Measurements from ENCODE around the gene PDLIM5.
"Not testable (repeated sequence)": the region's sequence is repeated elsewhere in the genome, so short reads cannot be mapped to it uniquely, and the experiment has no call there.

PDLIM5 gene, protein sequence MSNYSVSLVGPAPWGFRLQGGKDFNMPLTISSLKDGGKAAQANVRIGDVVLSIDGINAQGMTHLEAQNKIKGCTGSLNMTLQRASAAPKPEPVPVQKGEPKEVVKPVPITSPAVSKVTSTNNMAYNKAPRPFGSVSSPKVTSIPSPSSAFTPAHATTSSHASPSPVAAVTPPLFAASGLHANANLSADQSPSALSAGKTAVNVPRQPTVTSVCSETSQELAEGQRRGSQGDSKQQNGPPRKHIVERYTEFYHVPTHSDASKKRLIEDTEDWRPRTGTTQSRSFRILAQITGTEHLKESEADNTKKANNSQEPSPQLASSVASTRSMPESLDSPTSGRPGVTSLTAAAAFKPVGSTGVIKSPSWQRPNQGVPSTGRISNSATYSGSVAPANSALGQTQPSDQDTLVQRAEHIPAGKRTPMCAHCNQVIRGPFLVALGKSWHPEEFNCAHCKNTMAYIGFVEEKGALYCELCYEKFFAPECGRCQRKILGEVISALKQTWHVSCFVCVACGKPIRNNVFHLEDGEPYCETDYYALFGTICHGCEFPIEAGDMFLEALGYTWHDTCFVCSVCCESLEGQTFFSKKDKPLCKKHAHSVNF

DNA sequence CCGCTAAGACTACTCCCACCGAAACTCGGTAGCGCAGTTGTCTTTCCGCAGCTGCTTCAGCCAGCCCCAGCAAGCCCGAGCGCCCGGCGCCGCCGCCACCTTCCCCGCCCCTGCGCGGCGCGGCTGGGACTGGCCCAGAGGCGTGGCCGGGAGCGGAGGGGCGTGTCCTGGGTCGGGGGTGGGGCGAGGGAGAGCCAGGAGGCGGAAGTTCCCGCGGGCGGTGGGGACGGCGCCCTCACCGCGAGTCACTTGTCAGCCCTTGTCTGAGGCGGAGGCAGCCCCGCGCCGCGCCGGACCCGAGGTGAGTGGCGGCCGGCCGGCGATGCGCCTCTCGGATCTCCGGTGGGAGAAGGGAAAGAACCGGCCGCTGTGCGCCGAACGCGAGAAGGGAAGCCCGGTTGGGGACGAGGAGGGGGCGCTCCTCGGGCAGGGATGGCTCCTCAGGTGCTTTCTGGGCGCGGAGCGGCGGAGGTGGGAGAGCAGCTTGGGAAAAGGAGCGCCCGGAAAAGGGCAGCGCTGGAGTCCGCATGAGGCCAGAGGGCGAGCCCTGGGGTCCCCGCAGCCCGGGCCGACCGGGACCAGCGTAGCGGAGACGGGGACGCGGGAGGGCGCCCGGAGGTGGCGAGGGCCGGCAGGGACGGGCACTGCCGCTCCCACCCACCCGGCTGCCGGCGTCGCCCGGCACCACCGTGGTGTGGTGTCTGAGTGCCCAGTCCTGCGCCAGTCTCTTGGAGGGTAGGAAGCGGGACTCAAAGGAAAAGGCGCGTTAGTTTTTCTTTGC lies at the start of gene PDLIM5:
PDLIM5 (plus strand) TSS at position 248 of the 781 bp plus-strand sequence. CDS start 3,347 bp downstream, outside the sequence.
- peak; percentile 72 for DNase-seq

DNA sequence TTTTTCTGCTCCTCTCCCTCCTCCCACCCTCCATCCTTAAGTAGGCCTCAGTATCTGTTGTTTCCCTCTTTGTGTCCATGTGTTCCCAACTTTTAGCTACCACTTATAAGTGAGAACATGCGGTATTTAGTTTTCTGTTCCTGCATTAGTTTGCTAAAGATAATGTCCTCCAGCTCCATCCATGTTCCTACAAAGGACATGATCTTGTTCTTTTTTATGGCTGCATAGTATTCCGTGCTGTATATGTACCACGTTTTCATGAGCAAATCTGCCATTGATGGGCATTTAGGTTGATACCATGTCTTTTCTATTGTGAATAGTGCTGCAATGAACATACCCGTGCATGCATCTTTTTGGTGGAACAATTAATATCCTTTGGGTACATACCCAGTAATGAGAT lies 49.3 kb upstream of the PDLIM5 start:
- DNase-seq = not testable (repeated sequence)

DNA sequence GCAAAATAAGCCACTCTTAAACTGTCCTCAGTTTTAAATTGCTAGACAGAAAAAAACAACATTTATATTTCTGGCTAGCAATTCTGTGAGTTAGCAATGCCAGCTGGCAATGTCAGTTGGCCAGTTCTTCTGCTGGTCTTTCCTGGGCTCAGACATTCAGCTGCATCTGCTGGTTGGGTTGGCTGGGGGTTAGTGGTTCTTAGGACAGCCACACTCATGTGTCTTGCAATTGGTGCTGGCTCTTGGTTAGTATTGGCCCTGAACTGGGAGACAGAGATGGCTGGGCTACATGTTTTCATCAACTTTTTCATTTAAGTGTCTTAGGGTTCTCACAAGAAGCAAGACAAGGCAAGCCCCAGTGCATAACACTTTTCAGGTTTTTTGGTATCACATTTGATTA lies 48.0 kb upstream of the PDLIM5 start:
- DNase-seq = no peak

DNA sequence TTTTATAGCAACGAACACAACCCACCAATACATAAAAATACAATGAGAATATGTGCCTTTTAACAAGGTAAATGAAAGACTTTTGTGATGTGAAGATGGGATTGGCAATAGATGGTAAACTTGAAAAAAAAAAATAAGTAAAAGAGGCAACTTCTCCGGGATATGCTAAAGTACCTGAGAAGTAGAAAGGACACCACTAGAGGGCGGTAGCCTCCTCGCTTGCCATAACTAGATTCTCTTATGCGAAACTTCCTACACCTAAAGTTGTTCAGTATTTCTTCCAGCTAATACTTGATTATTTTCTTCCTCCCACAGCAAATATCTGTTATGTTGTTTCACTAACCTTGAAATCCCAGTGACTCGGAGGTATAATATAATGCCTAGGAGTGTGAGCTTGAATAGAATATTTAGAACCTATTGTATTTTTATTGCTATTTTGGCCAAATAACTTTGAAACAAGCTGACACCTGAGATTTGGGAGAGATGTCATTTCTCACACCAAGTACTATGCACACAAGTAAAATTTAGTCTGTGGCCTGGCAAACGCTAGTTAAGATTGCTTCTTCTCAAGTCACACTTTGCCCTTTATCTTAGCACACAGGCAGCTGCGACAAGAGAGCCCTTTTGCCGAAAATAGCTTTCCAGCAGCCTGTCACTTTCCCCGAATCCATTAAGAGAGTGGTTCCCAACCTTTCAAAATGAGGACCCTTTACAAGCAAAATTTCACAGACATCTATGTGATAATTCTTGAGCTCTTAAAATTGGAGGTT lies 44.9 kb upstream of the PDLIM5 start:
- peak; percentile 12 for DNase-seq

DNA sequence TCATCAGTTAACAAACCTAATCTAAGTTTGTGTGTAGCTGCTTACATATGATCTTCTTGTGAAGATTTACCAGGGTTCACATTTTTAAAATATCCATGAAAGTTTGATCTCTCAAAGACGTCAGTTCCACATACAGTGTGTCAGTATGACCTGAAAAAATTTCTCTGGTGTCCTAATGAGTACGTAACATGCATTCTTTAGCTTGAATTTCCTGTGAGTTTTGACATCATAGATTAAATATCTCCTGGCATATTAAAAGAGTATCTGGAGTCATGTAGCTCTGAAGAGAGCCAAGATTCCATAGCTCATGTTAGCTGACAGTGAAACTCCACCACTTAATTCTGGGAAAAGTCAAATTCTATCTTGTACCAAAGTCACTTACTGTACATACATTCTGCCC lies 43.9 kb upstream of the PDLIM5 start:
- DNase-seq = no peak

DNA sequence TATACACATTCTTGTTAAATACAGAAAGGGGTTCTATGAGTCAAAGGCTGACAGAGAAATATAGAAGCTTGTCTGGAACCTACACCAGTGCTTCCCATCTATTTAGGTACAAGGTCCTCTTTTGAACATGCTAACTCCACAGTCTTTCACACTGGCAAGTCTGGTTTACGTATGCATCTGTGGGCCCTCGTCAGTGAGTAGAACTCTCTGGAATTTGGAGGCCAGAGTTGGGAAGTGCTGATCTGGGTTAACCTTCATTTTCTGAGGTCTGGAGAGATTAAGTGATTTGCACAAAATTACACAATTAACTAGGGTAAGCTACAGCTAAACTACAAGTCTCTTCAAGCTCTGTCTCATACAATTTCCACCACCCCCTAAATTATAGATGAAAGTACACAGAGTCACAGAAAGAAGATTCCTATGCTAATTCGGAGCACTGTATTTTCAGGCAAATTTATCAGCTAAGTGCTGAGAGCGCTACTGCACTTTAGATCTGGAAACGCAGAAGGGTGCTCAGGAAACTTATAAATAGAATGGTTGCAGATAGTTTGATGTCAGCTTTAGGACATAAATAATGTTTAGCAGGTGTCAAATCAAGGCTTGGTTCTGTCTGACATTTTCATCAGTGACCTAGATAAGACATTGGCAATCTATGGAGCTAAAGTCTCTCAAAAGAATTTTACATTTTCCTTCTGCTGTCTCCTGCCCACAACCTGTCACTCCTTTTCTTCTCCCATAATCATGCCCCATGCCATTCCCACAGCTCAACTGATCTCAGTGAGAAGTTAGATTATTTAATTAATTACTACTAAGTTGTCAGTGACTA lies 43.0 kb upstream of the PDLIM5 start:
- no peak for DNase-seq

DNA sequence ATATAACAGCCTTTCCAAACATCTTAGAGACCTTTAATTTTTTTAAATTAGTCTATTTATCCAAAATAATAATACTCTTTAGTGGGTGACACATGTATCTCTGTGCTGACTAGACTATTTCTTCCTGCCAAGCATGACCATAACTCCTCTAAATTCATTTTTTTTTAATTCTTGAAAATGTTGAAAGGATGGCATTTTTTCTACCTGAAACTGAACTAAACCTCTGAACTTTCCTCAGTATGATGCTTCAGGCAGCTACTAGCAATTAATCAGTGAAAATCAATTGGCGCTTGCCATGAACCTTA lies 42.4 kb upstream of the PDLIM5 start:
- DNase-seq = no peak

DNA sequence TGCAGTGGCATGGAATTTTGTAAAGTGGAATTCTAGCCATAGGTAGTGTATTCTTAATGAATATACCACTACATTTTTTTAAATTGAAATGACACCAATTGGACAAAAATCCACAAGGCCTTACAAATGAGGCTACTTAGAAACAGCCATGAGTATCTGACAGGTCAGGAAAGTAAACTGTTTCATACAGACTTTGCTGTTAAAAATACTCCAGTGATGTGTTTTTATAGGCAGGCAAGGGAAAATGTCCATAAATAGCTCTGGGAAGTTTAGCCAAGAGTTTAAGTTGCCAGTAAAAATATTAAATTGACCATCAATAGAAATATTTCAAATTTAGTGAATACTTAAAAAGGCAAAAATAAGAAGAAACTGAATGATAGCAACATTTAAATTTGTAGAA lies 41.8 kb upstream of the PDLIM5 start:
- DNase-seq = no peak

DNA sequence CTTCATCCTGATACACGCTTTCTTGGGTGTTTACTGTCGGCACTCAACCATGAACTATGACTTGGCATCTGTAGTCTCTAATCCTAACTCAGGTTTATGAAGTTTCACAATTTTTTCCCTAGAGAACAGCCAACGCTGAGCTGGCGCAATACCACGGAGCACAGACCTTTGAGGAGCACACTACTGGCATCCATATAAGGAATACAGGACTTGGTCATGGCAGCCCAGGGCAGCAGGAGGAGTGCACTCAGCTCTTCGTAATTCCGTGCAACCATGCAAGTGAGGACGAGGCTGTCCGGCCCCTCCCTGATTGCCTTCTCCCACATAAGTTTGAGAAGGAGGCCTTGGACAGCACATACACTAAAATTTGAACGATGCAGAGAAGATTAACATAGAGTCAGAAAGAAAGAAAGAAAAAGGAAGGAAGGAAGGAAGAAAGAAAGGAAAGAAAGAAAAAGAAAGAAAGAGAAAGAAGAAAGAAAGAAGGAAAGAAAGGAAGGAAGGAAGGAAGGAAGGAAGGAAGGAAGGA lies 41.0 kb upstream of the PDLIM5 start:
- no peak for DNase-seq

DNA sequence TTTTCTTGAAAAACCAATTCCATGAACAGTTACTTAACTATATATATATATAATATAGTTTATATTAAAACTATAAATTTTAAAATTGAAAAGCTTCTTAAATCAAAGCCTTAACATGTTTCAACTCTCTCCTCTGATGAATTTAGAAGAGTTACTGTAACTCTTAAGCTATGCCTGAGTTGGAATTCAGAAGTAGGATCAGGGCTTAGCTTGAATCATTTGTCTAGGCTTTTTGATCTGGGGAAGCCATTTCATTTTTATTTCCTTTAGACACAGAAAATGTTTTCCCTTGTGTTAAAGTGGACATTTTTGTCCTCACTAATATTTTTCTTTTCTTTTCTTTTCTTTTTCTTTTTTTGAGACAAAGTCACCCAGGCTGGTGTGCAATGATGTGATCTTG lies 40.4 kb upstream of the PDLIM5 start:
- DNase-seq = no peak

DNA sequence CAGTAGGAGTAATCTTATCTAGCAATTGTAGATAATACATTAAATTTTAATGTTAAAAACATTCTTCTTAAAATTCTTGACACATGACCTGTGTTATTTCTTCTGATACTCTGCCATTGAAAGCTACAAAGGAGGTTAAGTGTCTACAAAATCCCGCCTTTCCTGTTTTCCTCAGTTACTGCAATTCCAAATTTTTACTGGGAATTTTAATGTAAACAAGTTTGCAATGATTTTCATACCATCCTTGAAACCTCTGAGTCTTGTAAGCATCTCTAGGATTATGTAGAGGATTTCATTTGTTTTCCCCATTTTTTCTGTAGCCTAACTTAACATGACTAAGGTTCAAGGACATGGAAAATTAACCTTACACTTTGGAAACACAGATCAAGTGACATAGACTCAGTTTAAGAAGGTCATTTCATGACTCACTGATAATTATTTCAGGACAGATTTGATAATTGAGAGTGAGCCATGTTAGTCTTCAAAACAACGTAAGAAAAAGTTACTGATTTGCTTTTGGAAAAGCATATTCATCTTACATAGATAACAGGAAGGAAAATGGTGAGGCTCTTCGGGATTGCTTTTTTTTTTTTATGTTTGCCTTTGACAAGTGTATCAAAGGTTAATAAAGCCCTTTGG lies 39.6 kb upstream of the PDLIM5 start:
- DNase-seq = no peak

DNA sequence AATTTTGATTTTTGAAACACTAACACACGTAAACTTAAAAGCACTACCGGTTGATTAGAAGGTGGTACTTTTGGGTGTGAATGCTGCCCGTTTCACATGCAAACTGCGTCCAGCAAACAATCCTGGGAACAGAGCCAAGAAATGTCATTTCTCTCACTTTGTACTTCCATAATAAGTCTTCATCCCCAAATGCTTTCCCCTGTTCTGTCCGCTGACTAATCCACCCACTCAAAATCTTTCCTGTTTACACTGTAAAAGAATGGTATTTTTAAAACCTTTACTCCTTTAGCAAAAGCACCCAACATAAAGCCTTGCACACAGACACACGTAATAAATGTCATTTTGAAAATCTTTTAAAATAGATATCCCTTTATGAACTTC lies 39.1 kb upstream of the PDLIM5 start:
- DNase-seq = no peak

DNA sequence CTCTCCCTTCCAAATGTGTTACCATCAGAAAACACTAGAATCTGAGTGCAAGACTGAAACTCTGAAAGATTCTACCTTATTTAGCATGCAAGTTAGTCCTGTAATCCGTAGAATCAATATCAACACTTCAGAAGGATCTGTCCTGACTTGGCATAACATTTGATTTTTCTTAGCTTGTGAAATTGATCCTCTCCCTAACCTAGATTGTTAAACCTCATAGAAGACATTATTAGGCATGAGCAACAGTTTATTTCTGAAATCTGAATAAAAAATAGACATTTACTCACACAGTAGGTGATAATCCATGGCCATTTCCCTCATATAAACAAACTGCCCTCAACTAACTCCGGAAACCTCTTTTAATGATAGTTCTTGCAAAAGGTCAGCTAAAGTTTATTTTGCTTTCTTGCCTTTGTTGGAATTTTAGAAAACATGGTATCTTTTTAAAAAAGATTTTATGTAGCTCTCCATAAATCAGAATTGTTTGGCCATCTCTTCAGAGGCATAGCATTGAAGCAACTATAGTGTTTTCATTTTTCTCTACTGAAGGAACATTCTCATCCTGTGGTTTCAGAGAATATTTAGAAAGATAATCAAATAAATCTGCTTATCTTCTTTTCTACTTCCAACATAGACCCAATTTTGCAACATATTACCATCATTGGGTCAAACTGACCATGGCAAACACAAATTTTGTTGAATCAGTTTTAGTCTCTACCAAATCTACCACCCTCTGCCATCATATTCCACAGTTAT lies 38.5 kb upstream of the PDLIM5 start:
- DNase-seq = no peak

DNA sequence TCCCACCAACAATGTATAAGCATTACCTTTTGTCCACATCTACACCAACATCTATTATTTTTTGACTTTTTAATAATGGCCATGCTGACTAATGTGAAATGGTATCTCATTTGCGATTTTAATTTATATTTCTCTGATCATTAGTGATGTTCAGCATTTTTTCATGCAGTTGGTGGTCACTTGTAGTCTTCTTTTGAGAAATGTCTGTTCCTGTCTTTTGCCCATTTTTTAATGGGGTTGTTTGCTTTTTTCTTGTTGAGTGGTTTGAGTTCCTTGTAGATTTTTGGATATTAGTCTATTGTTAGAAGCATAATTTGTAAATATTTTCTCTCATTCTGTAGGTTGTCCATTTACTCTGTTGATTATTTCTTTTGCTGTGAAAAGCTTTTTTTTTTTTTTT lies 36.8 kb upstream of the PDLIM5 start:
- DNase-seq = no peak

DNA sequence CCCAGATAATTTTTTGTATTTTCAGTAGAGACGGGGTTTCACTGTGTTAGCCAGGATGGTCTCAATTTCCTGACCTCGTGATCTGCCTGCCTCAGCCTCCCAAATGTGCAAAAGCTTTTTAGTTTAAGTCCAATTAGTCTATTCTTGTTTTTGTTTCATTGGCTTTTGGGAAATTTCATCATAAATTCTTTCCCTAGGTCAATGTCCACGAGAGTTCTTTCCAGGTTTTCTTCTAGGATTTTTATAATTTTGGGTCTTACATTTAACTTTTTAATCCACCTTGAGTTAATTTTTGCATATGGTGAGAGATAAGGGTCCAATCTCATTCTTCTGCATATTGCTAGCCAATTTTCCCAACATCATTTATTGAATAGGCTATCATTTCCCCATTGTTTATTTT lies 36.3 kb upstream of the PDLIM5 start:
- no peak for DNase-seq

DNA sequence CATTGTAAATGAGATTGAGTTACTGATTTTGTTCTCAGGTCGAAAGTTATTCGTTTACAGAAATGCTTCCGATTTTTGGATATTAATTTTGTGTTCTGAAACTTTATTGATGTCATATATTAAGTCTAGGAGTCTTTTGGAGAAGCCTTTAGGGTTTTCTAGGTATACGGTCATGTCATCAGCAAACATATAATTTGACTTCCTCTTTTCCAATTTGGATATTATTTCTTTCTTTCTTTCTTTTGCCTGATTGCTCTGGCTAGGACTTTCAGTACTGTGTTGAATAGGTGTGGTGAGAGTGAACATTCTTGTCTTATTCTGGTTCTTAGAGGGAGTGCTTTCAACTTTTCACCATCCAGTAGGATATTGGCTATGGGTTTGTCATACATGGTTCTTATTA lies 35.4 kb upstream of the PDLIM5 start:
- no peak for DNase-seq

DNA sequence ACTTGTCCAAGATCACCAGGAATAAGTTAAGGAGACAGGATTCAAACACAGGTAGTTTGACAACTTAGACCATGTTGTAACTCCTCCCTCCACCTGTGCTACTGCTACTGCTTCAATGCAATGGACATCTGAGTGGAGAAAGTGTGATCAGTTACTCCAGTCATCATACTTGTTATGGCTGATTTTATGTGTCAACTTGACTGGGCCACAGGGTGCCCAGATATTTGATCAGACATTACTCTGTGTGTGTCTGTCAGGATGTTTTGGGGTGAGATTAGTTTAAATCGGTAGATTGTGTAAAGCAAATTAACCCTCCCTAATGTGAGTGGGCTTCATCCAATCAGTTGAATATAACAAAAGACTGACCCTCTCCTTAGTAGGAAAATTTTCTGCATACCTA lies 34.8 kb upstream of the PDLIM5 start:
- no peak for DNase-seq

DNA sequence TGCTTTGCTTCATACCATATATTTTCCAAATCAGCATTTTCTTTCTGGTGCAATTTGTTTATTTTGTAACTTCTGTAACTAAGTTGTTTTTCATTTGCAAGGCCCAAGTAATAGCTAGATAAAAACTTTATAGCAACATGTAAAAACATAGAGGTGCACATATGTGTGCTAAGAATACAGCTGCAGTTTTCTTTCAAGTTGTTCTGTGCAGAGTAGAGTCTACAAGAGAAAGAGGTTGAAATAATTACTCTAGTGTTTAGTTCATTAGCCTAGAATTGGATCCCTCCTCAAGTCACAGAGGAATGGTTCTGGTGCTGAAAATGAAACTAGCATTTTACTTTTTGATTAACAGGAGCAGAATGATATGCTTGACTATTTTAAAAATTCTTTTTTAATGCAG lies 32.2 kb upstream of the PDLIM5 start:
- DNase-seq = no peak

DNA sequence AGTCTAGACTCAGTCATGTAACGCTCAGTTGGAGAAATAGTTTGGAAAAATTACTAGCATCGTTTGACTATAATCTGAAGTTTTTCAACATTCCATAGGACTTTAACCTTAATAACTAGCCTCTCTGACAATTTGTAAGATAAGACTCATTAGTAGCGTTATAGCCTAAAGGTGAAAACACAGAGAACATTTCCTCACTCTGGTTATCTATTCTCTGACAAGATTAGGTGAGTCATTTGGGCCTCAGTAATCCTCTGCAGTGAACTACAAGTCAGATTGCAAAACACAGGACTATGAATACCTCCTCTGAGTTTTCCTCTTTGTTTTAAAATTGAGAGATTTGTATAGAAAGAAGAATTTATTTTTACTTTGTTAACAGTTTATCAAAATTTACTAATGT lies 31.8 kb upstream of the PDLIM5 start:
- no peak for DNase-seq

DNA sequence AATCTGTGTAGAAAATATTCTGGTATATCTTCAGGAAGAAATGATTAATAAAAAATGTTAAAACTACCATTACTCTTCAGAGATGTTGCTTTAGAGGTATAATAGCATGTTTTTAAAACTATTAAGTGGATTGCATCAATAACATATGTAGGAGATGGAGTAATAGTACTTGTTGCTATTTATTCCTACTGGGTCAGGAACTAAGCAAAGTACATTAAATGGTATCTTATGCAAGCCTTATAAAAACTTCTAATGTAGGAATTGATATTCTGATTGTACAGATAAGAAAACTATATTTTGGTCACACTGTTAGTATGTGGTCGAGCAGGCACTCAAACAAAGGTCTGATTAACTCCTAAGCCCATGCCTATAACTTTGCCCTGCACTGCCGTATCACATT lies 31.4 kb upstream of the PDLIM5 start:
- no peak for DNase-seq

DNA sequence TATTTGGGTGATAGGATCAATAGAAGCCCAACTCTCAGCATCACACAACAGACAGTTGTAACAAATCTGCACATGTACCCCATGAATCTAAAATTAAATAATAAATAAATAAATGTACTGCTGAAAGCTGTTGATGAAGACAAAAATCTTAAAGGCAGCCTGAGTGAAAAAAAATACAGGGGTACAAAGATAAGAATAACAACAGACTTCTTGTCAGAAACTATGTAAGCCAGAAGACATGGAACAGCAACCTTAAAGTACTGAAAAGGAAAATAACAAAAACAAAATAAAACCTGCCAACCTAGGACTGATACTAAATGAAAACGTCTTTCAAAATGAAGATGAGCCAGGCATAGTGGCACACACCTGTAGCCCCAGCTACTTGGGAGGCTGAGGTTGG lies 25.0 kb upstream of the PDLIM5 start:
- DNase-seq = no peak
